SW480 (cell line): ENCODE data around the gene LIX1L.
A peak's percentile ranks its signal among the peaks of the same experiment; 100 is the strongest.
"Not testable (repeated sequence)": the region's sequence is repeated elsewhere in the genome, so short reads cannot be mapped to it uniquely, and the experiment has no call there.

Experiments used
- DNase-seq: peaks from one replicate; pipeline ENCODE4 v3.0.0-alpha.2; 2016; ENCODE audit warnings: low spot score

Gene LIX1L

GRCh38 chr1:145935708-145936107, 22.1 kb downstream of the LIX1L start:
- no peak for DNase-seq

DNA sequence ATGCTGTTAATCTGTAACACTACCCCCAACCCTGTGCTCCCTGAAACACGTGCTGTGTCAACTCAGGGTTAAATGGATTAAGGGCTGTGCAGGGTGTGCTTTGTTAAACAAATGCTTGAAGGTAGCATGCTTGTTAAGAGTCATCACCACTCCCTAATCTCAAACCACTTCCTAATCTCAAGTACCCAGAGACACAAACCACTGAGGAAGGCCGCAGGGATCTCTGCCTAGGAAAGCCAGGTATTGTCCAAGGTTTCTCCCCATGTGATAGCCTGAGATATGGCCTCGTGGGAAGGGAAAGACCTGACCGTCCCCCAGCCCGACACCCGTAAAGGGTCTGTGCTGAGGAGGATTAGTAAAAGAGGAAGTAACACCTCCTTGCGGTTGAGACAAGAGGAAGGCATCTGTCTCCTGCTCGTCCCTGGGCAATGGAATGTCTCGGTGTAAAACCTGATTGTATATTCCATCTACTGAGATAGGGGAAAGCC, 25.3 kb downstream of the LIX1L start:
- not testable (repeated sequence) for DNase-seq

DNA sequence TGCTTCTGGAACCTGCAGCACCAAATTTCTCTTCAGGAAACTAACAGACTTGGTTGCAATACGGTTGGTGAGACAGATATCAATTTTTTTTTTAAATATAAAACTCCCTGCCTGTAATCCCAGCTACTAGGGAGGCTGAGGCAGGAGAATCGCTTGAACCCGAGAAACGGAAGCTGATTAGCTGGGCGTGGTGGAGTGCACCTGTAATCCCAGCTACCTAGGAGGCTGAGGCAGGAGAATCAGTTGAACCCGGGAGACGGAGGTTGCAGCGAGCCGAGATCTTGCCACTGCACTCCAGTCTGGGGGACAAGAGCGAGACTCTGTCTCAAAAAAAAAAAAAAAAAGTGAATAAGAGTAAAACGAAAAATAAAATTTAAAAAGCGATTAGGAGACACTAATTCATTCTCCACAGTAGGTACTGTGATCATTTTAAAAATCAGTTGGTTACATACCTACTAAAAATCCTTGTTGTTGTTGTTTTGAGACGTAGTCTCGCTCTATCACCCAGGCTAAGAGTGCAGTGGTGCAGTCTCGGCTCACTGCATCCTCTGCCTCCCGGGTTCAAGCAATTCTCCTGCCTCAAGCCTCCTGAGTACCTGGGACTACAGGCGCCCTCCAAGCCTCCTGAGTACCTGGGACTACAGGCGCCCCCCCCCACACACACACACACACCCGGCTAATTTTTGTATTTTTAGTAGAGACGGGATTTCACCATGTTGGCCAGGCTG, 29.7 kb downstream of the LIX1L start:
- no peak for DNase-seq

GRCh38 chr1:145927063-145927886, 30.5 kb downstream of the LIX1L start, which contains the start of gene RBM8A:
TSS of gene RBM8A (minus strand) at chr1:145927484. CDS start at chr1:145927426, 58 bp downstream.
- peak; percentile 98 for DNase-seq

DNA sequence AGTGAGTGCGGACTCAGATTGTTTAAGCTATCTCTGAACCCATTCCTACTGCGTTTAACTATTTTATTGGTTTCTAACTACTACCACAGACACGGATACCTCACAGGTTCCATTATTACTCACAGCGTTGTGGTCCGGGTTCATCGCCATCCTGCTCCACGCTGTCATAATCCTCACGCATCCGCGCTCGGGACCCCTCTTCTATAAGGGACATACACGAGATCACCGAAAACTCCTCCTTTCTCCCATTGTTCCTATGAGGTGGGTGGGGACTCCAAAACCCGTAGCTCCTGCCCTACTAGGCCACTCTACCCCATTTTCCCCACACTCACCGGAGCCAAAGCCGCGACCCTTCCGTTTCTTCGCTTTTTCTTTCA, 31.1 kb downstream of the LIX1L start:
- no peak for DNase-seq

- DNase-seq: no peak
Observed at GRCh38 chr1:145922266-145922665, 35.6 kb downstream of the LIX1L start.

- not testable (repeated sequence) for DNase-seq
Observed at GRCh38 chr1:145920297-145920696, 37.5 kb downstream of the LIX1L start.

- peak; percentile 80 for DNase-seq
Observed at GRCh38 chr1:145918992-145919939, 38.6 kb downstream of the LIX1L start.

DNA sequence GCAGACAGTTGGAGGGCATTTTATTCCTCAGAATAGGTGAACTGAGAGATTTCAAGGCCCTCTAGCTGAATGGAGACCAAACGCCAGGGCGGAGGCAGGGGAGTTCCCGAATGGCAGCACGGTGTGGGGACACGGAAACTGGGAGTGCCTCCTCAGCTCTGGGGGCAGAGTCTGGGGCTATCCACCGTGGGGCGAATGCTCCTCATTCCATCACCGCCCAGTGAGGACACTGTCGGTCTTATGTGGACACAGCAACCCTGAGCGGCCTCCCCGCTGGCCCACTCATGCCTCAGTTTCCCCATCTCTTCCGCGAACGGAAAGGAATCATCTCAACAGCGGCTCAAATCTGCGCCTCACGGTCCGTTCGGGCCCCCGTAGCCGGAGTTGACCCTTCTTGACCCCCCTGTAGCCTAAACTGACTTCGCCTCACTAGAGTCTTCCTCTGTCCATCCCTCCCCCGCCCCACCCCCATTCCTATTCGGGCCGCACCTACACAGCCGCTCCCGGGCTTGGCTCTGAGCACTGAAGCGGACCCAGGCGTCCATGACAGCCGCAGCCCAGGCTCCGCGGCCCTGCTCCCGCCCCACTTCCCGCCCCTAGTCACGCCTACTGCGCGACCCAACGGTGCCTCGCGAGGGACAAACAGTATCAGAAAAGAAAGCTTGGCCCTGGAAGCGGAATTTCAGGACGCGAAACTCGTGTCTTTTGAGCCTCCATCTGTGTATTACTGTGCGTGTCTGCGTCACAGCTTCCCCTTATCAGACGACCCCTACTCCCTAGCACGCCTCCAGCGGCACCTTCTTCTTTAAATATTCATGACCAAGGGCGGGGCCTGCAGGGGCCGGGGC, 39.4 kb downstream of the LIX1L start, which contains the start of gene PEX11B:
Gene PEX11B (minus strand): TSS at position 574 of the 848 bp plus-strand sequence. CDS start 29 bp downstream, at position 545.
- peak; percentile 72 for DNase-seq

DNA sequence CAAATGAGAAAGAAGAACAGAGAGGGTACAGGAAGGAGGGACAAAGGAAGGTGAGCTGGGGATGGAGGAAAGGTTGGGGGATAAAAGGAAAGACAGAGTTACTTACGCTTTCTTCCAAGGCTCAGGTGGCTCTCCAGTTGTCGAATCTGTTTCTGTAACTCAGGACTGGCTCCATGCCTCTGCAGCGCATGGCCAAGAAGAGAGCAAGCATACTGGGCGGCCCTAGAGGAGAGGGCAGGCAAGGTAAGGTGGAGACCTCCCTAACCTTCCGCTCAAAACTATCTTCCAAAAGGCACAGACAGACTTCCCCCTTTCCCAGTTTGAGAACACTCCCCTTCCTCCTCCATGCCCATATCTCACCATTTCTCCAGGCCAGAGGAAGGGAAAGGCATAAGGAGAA, 40.2 kb downstream of the LIX1L start:
- no peak for DNase-seq

- DNase-seq: no peak
Observed at GRCh38 chr1:145916745-145917144, 41.1 kb downstream of the LIX1L start.

DNA sequence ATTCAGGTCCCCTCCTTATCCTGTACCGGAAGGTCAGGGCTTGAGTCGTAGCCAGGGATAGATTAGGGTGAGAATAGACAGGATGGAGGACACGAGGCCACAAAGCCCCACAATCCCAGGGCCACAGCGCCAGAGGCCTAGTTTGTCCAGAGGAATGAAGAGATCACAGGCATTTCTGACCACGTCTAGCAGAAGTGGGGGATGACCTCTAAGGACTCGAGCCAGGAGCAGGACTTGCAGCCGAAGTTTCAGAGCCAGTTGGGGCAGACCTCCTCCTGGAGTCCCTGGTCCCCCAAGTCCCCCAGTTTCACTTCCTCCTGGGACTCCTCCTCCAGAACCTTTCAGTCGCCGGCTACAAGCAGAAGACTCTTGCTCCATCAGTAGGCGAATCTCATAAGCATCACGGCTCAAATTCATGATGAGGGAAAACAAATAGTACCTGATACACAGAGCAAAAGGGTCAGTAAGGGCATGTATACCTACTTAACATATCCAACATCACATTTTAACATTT, 45.6 kb downstream of the LIX1L start:
- DNase-seq: no peak

DNA sequence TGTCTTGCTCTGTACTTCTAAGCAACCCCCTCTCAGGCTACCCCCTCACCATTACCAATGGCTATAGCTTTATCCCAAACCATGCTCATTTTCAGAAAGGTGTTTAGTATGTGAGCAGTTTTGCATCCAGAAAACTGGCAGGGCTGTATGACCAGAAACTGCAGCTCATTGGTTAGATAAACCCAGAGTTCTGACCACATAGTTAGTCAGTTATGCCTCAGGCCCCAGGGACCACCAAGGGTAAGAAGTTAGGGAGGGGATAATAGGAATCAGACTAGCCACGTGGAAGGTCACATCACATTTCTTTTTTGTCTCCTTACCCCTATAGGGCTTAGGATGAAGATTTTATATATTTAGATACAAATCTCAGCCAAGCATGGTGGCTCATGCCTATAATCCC, 49.2 kb downstream of the LIX1L start:
- DNase-seq: no peak

DNA sequence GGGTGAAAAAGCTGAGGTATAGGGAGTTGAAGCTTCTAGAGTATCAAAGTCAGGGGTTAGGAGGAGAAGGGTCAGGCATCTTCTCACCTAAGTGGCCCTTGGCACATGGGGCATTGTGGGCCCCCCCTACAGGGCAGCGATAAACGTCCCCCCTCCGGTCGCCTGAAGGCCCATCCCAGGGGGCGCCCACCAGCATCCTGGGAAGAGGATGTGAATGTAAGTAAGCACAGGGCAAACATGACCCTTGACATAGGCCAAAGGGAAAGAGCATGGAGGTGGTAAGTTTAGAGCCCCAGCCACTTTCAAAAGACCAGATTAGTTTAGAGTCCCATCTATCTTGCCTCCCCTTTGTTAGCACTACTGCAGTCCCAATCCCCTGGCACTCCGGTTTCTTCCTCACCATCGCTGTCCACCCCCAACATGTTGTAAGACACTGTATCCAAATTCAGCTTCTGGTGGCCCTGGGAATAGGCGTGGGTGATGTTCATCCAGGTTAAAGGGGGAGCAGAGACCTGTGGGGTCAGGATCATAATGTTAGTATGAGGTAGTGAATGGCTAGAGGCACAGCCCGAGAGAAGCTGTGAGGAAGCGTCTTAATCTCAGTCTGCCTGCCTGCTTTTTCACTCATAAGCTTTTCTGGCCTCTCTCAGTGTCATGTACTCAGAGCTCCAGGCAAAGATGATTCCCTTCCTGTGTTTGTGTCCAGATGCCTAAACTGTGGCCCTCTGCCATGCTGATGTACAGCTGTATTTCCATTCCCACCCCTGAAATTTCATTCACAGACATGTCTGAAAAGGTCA, 50.7 kb downstream of the LIX1L start:
- DNase-seq: no peak

DNA sequence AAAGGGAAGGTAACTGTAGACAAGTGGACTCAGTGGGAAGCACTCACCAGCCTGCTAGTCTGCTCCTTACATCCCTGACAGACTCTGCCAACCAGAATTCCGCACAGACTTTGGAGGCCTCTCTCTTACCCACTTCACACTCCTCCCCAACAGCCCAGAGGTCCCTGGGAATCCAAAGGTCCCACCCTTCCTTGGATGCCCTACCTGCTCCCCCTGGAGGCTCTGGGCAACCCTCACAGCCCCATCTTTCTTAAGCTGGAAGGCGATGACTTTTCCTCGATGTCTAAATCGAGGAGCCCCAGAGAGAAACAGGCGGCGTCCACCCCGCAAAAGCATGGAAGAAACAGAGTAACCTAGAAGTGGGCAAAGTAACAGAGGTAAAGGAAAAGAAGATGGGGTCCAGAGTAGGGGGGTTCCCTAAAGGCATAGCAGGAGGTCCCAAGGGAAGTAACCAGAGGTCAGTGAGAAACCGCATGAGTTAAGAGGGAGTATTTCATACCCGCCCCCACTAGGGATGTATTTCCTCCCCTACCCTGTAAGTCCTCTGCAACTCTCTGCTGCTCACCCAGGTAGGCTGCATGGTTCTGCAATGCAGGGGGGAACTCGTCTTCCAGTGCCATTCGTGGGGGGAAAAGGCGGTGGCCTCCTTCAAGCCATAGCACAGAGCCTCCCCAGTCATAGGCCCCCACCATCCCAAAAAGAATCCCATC, 56.4 kb downstream of the LIX1L start:
- DNase-seq: no peak

- no peak for DNase-seq
Observed at GRCh38 chr1:145898756-145899155, 59.1 kb downstream of the LIX1L start.

GRCh38 chr1:145897969-145898368, 59.8 kb downstream of the LIX1L start:
- no peak for DNase-seq

- no peak for DNase-seq
Observed at GRCh38 chr1:145895471-145895870, 62.3 kb downstream of the LIX1L start.
